K562 (cell line): ENCODE results near the gene SNX19. TPM values are rescaled to one million over a fixed set of nuclear protein-coding genes. Genes with fewer than 3 reads are reported as not detected.

Experiments used
- ATAC-seq: fragments of 200-7000 bp; cut with Tn5 transposase; 3 replicates; pipeline ENCODE4 v1.9.1; 2020; ENCODE audit warnings: moderate library complexity
- BruUV-seq: library from RNA; stranded (reverse); fragments of 400-500 nt; replicated peaks from 2 replicates; lab custom pipeline; 2021; lab: Mats Ljungman, UMichigan
- CTCF ChIA-PET: fragments of 300-600 bp; formaldehyde crosslinking; extraction: SDS; loops from one replicate; lab custom pipeline; 2021; ENCODE audit warnings: low intra/inter-chr PET ratio; lab: Yijun Ruan, JAX
- POLR2A ChIA-PET: fragments of 300-600, 350-650 bp; sonication (Branson Sonifier 250); formaldehyde crosslinking; extraction: SDS; loops from one replicate; lab custom pipeline; 2021; ENCODE audit warnings: antibody characterized with exemption, inconsistent platforms; lab: Yijun Ruan, JAX
- DNase-seq, 4 experiments: peaks; one replicate each; pipeline versions ENCODE4 v3.0.0 to v3.0.0-alpha.2; 2011 to 2018; ENCODE audit warnings: low spot score in 3 of 4, mixed read lengths in 3 of 4; ENCODE audit errors: extremely low read depth in 1 of 4
- FAIRE-seq: peaks from 2 replicates; lab custom pipeline; 2011; peaks lifted over from hg19 to GRCh38; lab: Jason Lieb, UNC
- H2AFZ ChIP-seq: 2 replicates; pipeline ENCODE4 v1.6.0; 2011; ENCODE audit warnings: low read depth, low read length, control low read depth, inconsistent platforms
- H3K27ac ChIP-seq: fragments of 200-600 bp; 3 replicates; pipeline ENCODE4 v1.8.0; 2011; ENCODE audit warnings: low read depth, mild to moderate bottlenecking, control low read depth, inconsistent platforms, low read length, moderate library complexity, mixed read lengths; ENCODE audit errors: extremely low read depth
- H3K27me3 ChIP-seq, 2 experiments: fragments of 300-600 bp in 1 of 2; 2 replicates in 1 of 2; 3 replicates in 1 of 2; pipeline versions ENCODE4 v1.6.0 to v1.8.0; 2011; ENCODE audit warnings: inconsistent platforms in 2 of 2, low read length in 2 of 2, mild to moderate bottlenecking in 1 of 2, mixed read lengths in 1 of 2, moderate library complexity in 1 of 2; ENCODE audit not compliant: control insufficient read depth in 2 of 2, insufficient read depth in 2 of 2
- H3K36me3 ChIP-seq: fragments of 300-600 bp; 3 replicates; pipeline ENCODE4 v1.8.0; 2011; ENCODE audit warnings: mild to moderate bottlenecking, low read length, inconsistent platforms; ENCODE audit not compliant: control insufficient read depth, insufficient read depth
- H3K4me1 ChIP-seq, 2 experiments: fragments of 200-600 bp in 1 of 2; replicated peaks in 1 of 2; 2 replicates in 1 of 2; 3 replicates in 1 of 2; pipeline versions ENCODE4 v1.5.1 to v1.8.0; 2011; ENCODE audit warnings: inconsistent platforms in 2 of 2, low read length in 2 of 2, mild to moderate bottlenecking in 1 of 2, mixed read lengths in 1 of 2, moderate library complexity in 1 of 2; ENCODE audit not compliant: control insufficient read depth in 2 of 2, insufficient read depth in 2 of 2
- H3K4me2 ChIP-seq: 2 replicates; pipeline ENCODE4 v1.6.1; 2011; ENCODE audit warnings: low read length, control low read depth, inconsistent platforms, mixed read lengths; ENCODE audit not compliant: insufficient read depth
- H3K4me3 ChIP-seq: fragments of 200-600 bp; sonication (generic), shearing (Covaris generic); 2 replicates; pipeline ENCODE4 v1.5.1; 2016; ENCODE audit warnings: control low read depth, inconsistent platforms
- H3K79me2 ChIP-seq: fragments of 200-600 bp; 3 replicates; pipeline ENCODE4 v1.8.0; 2011; ENCODE audit warnings: low read length, inconsistent platforms; ENCODE audit not compliant: control insufficient read depth, insufficient read depth
- H3K9ac ChIP-seq, 2 experiments: 2 replicates each; pipeline versions ENCODE4 v1.6.0 to v1.6.1; 2011; ENCODE audit warnings: low read depth in 2 of 2, low read length in 2 of 2, control low read depth in 1 of 2, inconsistent platforms in 1 of 2, mild to moderate bottlenecking in 1 of 2, mixed read lengths in 1 of 2; ENCODE audit not compliant: insufficient read depth in 1 of 2
- H3K9me1 ChIP-seq: one replicate; pipeline ENCODE4 v1.6.0; 2011; ENCODE audit warnings: inconsistent platforms, mild to moderate bottlenecking, low read length, moderate library complexity; ENCODE audit not compliant: control insufficient read depth, insufficient read depth
- H3K9me3 ChIP-seq: replicated peaks from 2 replicates; pipeline ENCODE4 v1.5.1; 2011; ENCODE audit warnings: low read depth, low read length, inconsistent platforms; ENCODE audit not compliant: control insufficient read depth, insufficient read depth
- H4K20me1 ChIP-seq: replicated peaks from 2 replicates; pipeline ENCODE4 v1.6.1; 2011; ENCODE audit warnings: low read length, inconsistent platforms, mixed read lengths; ENCODE audit not compliant: control insufficient read depth, insufficient read depth
- CHAMP1 ChIP-seq: fragments of 450-650 bp; IDR thresholded peaks from 2 replicates; pipeline ENCODE4 v1.6.1; 2016; ENCODE audit warnings: mild to moderate bottlenecking
- DEAF1 ChIP-seq: fragments of 450-650 bp; formaldehyde crosslinking; IDR thresholded peaks from 2 replicates; pipeline ENCODE4 v1.4.0; 2020; ENCODE audit warnings: mild to moderate bottlenecking, moderate library complexity
- ESRRB ChIP-seq: fragments of 250-450 bp; sonication (Bioruptor Pico); IDR thresholded peaks from 2 replicates; pipeline ENCODE4 v1.5.0; 2020; ENCODE audit warnings: mild to moderate bottlenecking, moderate library complexity, borderline replicate concordance
- GABPA ChIP-seq: fragments of 200-800 bp; sonication (Bioruptor generic); conservative IDR thresholded peaks from 2 replicates; pipeline ENCODE4 v1.6.1; 2016; ENCODE audit warnings: low read depth, missing genetic modification characterization, missing compliant biosample characterization
- GTF3C2 ChIP-seq: IDR thresholded peaks from 3 replicates; pipeline ENCODE4 v1.6.1; 2011; ENCODE audit warnings: borderline replicate concordance, mild to moderate bottlenecking, moderate library complexity; ENCODE audit not compliant: insufficient read length; ENCODE audit errors: extremely low read depth
- KDM2B ChIP-seq: fragments of 250-450 bp; sonication (Bioruptor Pico); IDR thresholded peaks from 2 replicates; pipeline ENCODE4 v1.8.0; 2021; ENCODE audit warnings: mild to moderate bottlenecking, moderate library complexity
- ZNF3 ChIP-seq: fragments of 250-450 bp; sonication (Bioruptor Pico); IDR thresholded peaks from 2 replicates; pipeline ENCODE4 v1.5.0; 2021; ENCODE audit warnings: mild to moderate bottlenecking, moderate library complexity
- WGBS: fragments of 100-300 bp; shearing (Covaris generic); methylation state at CpG from one replicate; pipeline ENCODE4 v1.1.6; 2016; ENCODE audit warnings: low coverage, mixed read lengths; ENCODE audit not compliant: insufficient coverage; ENCODE audit errors: missing lambda C conversion rate; 5-methylcytosine and 5-hydroxymethylcytosine counted together
- in situ Hi-C: fragments of 300-500 bp; cut with MboI; formaldehyde crosslinking; loops from 4 replicates; pipeline ENCODE4 v1.15.0; 2018; ENCODE audit warnings: inconsistent platforms, mixed read lengths
- intact Hi-C: fragments of 100-400 bp; cut with micrococcal nuclease; formaldehyde crosslinking; loops from 2 replicates; pipeline ENCODE4 v1.14.2; 2022
- polyA plus RNA-seq, 8 experiments: library from polyadenylated mRNA; depleted of rRNA in 4 of 8; stranded (reverse) in 5 of 8; unstranded in 3 of 8; fragments of >200 nt; fragmentation: Nextera tagmentation in 2 of 8; fragmentation: Illumina TruSeq in 1 of 8; extraction: Ambion mirVana in 2 of 8; extraction: Trizol in 1 of 8; gene quantifications; 2 replicates each; pipeline versions ENCODE4 v1.2.1 to v1.2.3, GENCODE V29; 2011 to 2014; ENCODE audit warnings: inconsistent platforms in 1 of 8, missing spikeins in 1 of 8
- total RNA-seq, 7 experiments: library from RNA; depleted of rRNA in 6 of 7; stranded (reverse); fragments of >200 nt in 6 of 7; fragmentation: Illumina TruSeq in 2 of 7; extraction: Trizol in 2 of 7; gene quantifications; 2 replicates each; pipeline versions ENCODE4 v1.2.1 to v1.2.3, GENCODE V29; 2011 to 2021; ENCODE audit warnings: low replicate concordance in 1 of 7

The SNX19 gene
- total and polyA plus RNA-seq, 9 of the 15 experiments (the other 6 are each of a cell fraction or from before 2014, with no cell fraction given) = 2.2 to 31.3 (median 19.6) TPM

GRCh38 chr11:130842001-130842400 lies 74.3 kb downstream of the SNX19 start:
- Histone ChIP-seq H4K20me1 (no peaks in the 10 kb centered on the region), H3K4me2 (no peak overlapping the region), H3K4me3 (no peak overlapping the region)
- no peak for DNase-seq
- POLR2A ChIA-PET = no interaction called here
- TF ChIP-seq GTF3C2 (no peak), DEAF1 (CRISPR knock-in tag) (no peak), ESRRB (CRISPR knock-in tag) (no peak), CHAMP1 (no peak), ZNF3 (CRISPR knock-in tag) (no peak), KDM2B (no peak), GABPA (tag) (no peak)
- TF ChIP-seq, all 486 proteins: peak for 0
- 0% methylated on average over 1 of the region's 1 CpG for WGBS
- intact Hi-C loops = no loop called here
- in situ Hi-C loops = no loop called here
- CTCF ChIA-PET = no interaction called here
- H2AFZ ChIP-seq = no peak overlapping the region
- H3K9ac ChIP-seq = no peak overlapping the region
- H3K9me1 ChIP-seq = no peaks in the 10 kb centered on the region
- no peak overlapping the region for H3K27ac ChIP-seq
- no TSS peak for BruUV-seq
- FAIRE-seq (no peak), ATAC-seq (no peak)
- no peaks in the 10 kb centered on the region for H3K4me1 ChIP-seq
- no peaks in the 10 kb centered on the region for H3K9me3 ChIP-seq
- no peaks in the 10 kb centered on the region for H3K79me2 ChIP-seq
- peaks cover 3 to 4% of the 10 kb centered on the region in 2 experiments; a peak in 2 of 5 replicates for H3K27me3 ChIP-seq
- H3K36me3 ChIP-seq = no peaks in the 10 kb centered on the region
